ENCODE results near the gene BAG2.

Gene BAG2

GRCh38 chr6:57137350-57137749 is 34.8 kb upstream of the BAG2 start:
- H3K4me3 ChIP-seq (ENCODE audit: low read depth, low read length), result no peak overlapping the region
- no peak for DNase-seq (ENCODE audit: low read depth)
- TF ChIP-seq CTCF (conservative IDR thresholded peaks at IDR 0.05; ENCODE audit: low read depth, low read length), result no peak

- H3K4me3 ChIP-seq (ENCODE audit: low read depth, low read length), result no peak overlapping the region
- TF ChIP-seq CTCF (conservative IDR thresholded peaks at IDR 0.05; ENCODE audit: low read depth, low read length), result no peak
Observed at GRCh38 chr6:57138026-57138425, 34.1 kb upstream of the BAG2 start.

GRCh38 chr6:57141451-57142177 is 30.5 kb upstream of the BAG2 start:
- no peak for TF ChIP-seq CTCF (conservative IDR thresholded peaks at IDR 0.05; ENCODE audit: low read depth, low read length)
- no peak for DNase-seq (ENCODE audit: low read depth)

More at GRCh38 chr6:57138026-57138425, 34.1 kb upstream of the BAG2 start:
- DNase-seq (ENCODE audit: low read depth), result no peak

GRCh38 chr6:57142178-57142525 is 30.0 kb upstream of the BAG2 start:
- no peak for TF ChIP-seq CTCF (conservative IDR thresholded peaks at IDR 0.05; ENCODE audit: low read depth, low read length)
- no peak for DNase-seq (ENCODE audit: low read depth)
- H3K4me3 ChIP-seq (ENCODE audit: low read depth, low read length), result no peak overlapping the region

More at GRCh38 chr6:57141451-57142177, 30.5 kb upstream of the BAG2 start:
- no peak overlapping the region for H3K4me3 ChIP-seq (ENCODE audit: low read depth, low read length)

GRCh38 chr6:57143690-57144089 is 28.4 kb upstream of the BAG2 start:
- H3K4me3 ChIP-seq (ENCODE audit: low read depth, low read length), result no peak overlapping the region
- no peak for DNase-seq (ENCODE audit: low read depth)
- no peak for TF ChIP-seq CTCF (conservative IDR thresholded peaks at IDR 0.05; ENCODE audit: low read depth, low read length)

- no peak for TF ChIP-seq CTCF (conservative IDR thresholded peaks at IDR 0.05; ENCODE audit: low read depth, low read length)
- peak; percentile 21 for DNase-seq (ENCODE audit: low read depth)
- H3K4me3 ChIP-seq (ENCODE audit: low read depth, low read length), result no peak overlapping the region
Observed at GRCh38 chr6:57147401-57147800, 24.7 kb upstream of the BAG2 start.
